Fibroblast of peridontal ligament (primary cell): ENCODE measurements around the gene ARMC9.
"Not testable (repeated sequence)": the region's sequence is repeated elsewhere in the genome, so short reads cannot be mapped to it uniquely, and the experiment has no call there.

ENCODE experiments used
- DNase-seq: peaks from one replicate; pipeline ENCODE4 v3.0.0-alpha.2; 2010; ENCODE audit errors: extremely low read depth

ARMC9 gene

GRCh38 chr2:231337807-231338759 is 139.7 kb downstream of the ARMC9 start:
- no peak for DNase-seq

GRCh38 chr2:231339316-231339715 is 140.9 kb downstream of the ARMC9 start:
- no peak for DNase-seq

DNA sequence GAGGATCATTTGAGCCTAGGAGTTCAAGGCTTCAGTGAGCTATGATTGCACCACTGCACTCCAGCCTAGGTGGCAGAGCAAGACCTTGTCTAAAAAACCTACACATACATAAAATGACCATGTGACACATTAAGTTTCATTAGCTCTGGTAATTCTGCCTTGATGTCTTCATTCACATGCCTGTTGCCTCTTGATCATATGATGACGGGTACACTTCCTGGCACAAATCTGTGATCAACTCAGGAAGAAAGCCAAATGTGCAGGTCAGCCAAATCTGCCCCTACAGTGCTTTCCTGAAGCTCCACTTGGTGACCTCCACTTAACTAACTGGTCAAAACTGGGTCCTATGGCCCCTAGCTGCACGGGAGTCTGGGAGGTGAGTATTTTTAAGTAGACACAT is 142.7 kb downstream of the ARMC9 start:
- no peak for DNase-seq

- no peak for DNase-seq
Measured at GRCh38 chr2:231342061-231342711, 143.8 kb downstream of the ARMC9 start.

GRCh38 chr2:231343006-231343710 is 144.7 kb downstream of the ARMC9 start:
- DNase-seq = no peak

DNA sequence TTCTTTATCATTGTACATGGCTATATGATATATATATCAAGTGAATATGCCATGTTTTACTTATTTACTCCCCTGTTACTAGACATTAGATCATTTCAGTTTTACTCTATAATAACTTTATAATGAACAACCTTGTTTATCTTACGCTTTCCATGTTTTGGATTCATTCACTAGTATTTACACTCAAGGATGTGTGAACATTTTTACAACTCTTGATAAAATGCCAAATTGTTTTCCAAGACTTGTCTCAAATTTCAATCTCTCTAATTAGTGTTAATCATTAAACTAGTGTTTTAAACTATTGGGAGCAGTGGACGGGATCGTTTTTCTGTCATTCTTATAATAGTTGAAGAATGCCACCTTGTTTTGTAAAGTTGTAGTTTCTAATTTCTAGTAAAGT is 145.6 kb downstream of the ARMC9 start:
- DNase-seq = no peak

DNA sequence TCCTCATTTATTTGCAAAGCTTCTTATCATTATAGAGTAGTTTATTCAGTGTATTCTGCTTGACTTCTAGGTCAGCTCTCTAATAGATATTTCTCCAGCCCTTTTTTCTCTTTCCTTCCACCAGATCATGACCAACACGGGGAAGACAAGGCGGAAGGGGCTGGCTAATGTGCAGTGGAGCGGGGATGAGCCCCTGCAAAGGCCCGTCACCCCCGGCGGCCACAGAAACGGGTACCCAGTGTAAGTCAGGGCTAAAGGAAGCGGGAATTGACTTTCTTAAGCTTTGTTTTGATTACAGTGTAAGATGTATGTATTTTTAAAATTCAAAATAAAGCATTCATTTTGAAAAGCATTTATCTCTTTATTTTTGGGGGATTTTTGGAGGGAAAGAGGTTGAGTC is 146.4 kb downstream of the ARMC9 start:
- no peak for DNase-seq

DNA sequence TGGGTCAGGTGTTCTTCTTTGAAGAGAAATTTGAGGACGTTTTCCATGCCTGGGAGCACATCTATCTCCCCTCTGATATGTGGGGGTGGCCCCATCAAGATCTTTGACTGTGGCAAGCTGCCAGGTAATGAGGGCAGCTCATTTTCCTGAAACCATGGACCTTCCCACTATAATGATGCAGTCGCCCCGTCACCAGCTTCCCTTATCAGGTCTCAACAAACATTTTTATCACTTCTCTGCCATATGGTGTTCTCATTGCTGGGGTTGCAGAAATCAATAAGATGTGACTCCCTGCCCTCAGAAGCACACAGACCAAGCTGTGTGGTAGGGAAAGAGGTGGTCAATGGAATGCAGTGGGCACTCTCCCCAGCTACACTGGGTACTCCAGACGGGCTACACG is 148.7 kb downstream of the ARMC9 start:
- no peak for DNase-seq

DNA sequence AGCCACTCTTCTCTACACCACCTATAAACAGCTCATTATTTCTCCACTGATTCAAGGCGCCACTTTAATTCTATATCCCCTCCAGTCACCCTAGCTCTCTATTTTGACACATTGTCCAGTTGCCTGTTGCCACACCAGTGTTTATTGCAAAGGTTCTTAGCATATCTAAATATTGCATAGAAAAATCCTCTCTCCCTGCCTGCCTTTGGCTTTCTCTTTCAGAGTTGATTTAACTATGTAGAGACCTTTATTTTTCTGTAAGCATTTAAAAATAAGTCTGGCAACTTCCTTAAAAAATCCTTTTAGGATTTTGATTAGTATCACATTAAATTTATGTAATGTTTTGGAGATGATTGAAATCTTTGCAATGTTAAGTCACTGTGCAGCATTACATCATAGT is 149.2 kb downstream of the ARMC9 start:
- no peak for DNase-seq

DNA sequence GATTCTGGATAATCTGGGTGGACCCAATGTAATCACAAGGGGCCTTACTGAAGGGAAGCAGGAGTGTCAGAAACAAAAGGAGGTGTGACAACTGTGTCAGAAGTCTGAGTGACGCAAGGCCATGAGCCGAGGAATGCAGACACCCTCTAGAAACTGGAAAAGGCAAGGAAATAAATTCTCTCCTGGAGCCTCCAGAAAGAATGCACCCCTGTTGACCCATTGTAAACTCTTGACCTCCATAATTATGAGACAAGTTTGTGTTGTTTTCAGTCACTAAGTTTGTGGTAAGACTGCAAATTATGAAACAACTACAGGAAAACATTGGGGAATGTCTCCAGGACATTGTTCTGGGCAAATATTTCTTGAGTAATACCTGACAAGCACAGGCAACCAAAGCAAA is 149.7 kb downstream of the ARMC9 start:
- peak; percentile 5 for DNase-seq

DNA sequence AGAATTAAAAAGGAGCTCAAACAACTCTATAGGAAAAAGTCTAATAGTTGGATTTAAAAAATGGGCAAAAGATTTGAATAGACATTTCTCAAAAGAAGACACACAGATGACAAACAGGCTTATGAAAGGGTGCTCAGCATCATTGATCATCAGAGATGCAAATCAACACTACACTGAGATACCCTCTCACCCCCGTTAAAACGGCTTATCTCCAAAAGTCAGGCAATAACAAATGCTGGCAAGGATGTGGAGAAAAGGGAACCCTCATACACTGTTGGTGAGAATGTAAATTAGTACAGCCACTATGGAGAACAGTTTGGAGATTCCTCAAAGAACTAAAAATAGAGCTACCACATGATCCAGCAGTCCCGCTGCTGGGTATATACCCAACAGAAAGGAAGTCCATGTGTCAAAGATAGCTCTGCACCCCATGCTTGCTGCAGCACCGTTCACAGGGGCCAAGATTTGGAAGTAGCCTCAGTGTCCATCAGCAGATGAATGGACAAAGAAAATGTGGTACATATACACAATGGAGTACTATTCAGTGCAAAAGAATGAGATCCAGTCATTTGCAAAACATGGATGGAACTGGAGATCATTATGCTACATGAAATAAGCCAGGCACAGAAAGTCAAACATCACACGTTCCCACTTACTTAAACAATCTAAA is 150.4 kb downstream of the ARMC9 start:
- no peak for DNase-seq

GRCh38 chr2:231349374-231349735 is 150.9 kb downstream of the ARMC9 start:
- not testable (repeated sequence) for DNase-seq

DNA sequence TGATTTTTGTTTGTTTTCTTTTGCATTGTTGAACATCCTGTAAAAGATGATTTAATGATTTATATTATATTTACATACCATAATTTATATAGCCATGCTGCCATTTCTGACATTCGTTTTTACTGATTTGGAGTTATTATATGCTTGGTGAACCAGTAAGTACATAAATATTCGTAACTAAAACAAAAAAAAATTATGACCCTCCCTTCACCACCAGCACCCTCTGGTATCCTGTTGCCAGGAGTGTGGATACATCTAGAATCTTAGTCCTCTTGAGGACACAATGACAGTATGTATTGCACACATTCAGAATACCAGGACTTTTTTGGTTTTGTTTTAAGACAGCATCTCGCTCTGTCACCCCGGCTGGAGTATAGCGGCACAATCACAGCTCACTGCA is 153.2 kb downstream of the ARMC9 start:
- no peak for DNase-seq

DNA sequence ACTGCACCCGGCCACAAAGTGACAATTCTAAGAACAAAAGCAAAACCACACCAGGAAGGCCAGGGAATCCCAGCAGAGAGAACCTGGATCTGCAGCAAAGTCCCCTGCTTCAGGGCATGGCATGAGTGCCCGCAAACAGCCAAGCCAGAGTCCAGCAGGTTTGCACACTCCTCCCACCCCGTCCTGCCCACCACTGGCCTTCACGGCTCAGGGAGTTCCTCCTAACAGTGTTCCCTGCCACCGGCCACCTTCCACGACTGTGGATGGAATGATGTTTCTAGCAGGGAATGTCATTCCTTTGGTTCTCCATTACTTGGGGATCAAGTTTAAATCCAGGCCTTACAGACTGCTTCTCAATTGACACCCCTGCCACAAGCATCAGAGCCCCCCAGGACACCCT is 155.0 kb downstream of the ARMC9 start:
- DNase-seq = no peak

GRCh38 chr2:231355508-231356465 is 157.4 kb downstream of the ARMC9 start:
- no peak for DNase-seq

DNA sequence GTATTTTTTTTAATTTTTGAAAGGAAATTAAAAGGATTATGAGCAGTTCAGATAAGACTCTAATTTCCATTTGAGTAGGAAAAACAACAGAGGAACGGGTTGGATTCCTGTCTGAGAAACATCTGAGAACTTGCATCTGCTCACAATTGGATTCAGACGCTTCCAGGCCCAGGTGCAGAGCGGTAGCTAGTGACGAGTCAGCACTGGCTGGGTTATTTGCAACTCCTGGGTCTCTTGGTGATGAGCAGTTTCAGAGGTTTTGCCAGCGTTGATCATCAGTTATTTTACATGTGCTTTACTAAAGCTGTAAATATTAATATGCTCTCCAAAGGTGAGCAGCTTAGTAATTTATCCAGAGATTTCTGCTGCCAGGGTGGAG is 158.0 kb downstream of the ARMC9 start:
- DNase-seq = no peak

- DNase-seq = no peak
Measured at GRCh38 chr2:231357048-231357447, 158.6 kb downstream of the ARMC9 start.

DNA sequence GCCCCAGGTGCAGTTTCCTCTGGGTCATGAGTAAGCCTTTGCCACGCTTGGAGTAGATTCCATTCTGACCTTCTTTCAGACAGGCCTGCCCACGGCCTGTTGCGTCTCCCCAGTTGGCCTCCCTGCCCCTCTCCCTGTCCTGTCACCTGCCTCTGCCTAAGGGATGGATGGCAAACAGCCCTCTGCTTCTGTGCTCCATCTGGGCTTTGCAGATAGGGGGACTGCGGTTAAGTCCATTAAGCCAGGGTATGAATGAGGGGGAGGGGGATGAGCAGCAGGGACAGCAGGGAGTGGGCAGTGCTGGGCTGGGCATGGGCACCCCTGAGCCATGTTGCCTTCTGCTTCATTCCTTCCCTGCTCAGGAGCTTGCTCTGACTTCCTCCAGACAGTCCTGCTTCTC is 159.5 kb downstream of the ARMC9 start:
- no peak for DNase-seq

GRCh38 chr2:231359441-231359840 is 161.0 kb downstream of the ARMC9 start:
- DNase-seq = no peak

DNA sequence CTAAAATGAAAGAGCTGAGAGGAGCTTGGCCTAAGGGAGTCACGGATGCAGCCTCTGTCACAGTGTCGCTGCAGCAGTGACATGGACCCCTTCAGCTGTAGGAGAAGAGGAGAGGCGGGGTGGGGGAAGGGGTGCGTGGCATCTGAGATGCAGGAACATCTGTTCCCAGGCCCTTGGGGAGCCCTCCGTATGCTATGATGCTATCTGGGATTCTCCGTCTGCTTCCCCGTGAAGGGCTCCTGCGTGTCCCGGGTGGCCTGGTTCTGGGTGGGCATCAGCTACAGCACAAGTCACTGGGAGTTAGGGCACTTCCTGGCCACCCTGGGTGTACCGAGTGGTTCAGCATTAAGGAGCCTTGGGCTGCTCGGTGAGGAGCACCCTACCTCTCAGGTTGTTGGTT is 161.5 kb downstream of the ARMC9 start:
- DNase-seq = no peak

GRCh38 chr2:231360401-231360800 is 162.0 kb downstream of the ARMC9 start:
- no peak for DNase-seq
